ENCODE results near the gene STIP1. TPM values are rescaled to one million over a fixed set of nuclear protein-coding genes. Genes with fewer than 3 reads are reported as not detected.

Gene STIP1
- total RNA-seq, 1 experiment from 2014 or later = 338 TPM

- Histone ChIP-seq H3K14ac (ENCODE audit: insufficient read depth, low read length) (peak overlapping the region; percentile 61; the same call in 1 of the 2 replicates), H3K79me1 (ENCODE audit: insufficient read depth, low read depth, low read length, poor library complexity, severe bottlenecking) (no peaks in the 10 kb centered on the region), H2BK12ac (ENCODE audit: insufficient read length, low read depth, low read length) (no peak overlapping the region), H3K79me2 (ENCODE audit: insufficient read depth, low read length) (no peaks in the 10 kb centered on the region), H2BK20ac (ENCODE audit: low read depth, low read length, poor library complexity, severe bottlenecking) (no peak overlapping the region), H4K5ac (ENCODE audit: insufficient read length, low read depth, low read length) (no peak overlapping the region), H3K9ac (ENCODE audit: extremely low read depth, insufficient read length, low read length) (no peak overlapping the region), H3K4me1 (ENCODE audit: insufficient read depth, low read length) (no peaks in the 10 kb centered on the region), H2AFZ (ENCODE audit: low read length) (no peak overlapping the region), H3K4ac (ENCODE audit: low read depth, low read length) (no peak overlapping the region), H3T11ph (ENCODE audit: low read length) (no peak overlapping the region), H2AK5ac (ENCODE audit: insufficient read length, low read length) (no peak overlapping the region), H3K56ac (ENCODE audit: insufficient read length, low read depth, low read length) (no peak overlapping the region), H4K20me1 (ENCODE audit: control insufficient read depth, insufficient read depth, insufficient read length) (no peaks in the 10 kb centered on the region), H3K9me3 (ENCODE audit: control insufficient read depth, low read depth, low read length) (no peaks in the 10 kb centered on the region), H2BK15ac (ENCODE audit: low read depth, low read length) (no peak overlapping the region), H2BK120ac (ENCODE audit: low read depth, low read length, poor library complexity, severe bottlenecking) (no peak overlapping the region), H3K23ac (ENCODE audit: insufficient read length, low read depth, low read length) (no peak overlapping the region), H4K8ac (replicated peaks; ENCODE audit: insufficient read length, low read depth, low read length) (no peak overlapping the region), H3K27ac (ENCODE audit: insufficient read length, low read depth, low read length) (no peak overlapping the region), H3K4me2 (ENCODE audit: insufficient read depth, insufficient read length, low read length) (peak overlapping the region; percentile 5), H3K27me3 (ENCODE audit: insufficient read depth, low read length) (peaks cover 1% of the 10 kb centered on the region; the same call in 1 of the 2 replicates), H2BK5ac (ENCODE audit: insufficient read length, low read length) (no peak overlapping the region), H4K91ac (ENCODE audit: insufficient read length, low read depth, low read length) (no peak overlapping the region), H3K23me2 (ENCODE audit: insufficient read length, low read depth, low read length, poor library complexity, severe bottlenecking) (peaks cover 5% of the 10 kb centered on the region), H3K18ac (ENCODE audit: insufficient read length, low read depth, low read length) (no peak overlapping the region)
- Mint-ChIP-seq H3K4me3 (peak overlapping the region; percentile 61 to 75; a peak in 3 of 5 replicates), H3K27ac (no peak overlapping the region), H3K4me1 (peaks cover 10 to 19% of the 10 kb centered on the region in 2 experiments), H3K36me3 (ENCODE audit: insufficient read depth in 1 of 3, low read depth in 3 of 3) (peaks cover 0 to 10% (median 5%) of the 10 kb centered on the region in 3 experiments; a peak in 3 of 7 replicates), H3K27me3 (ENCODE audit: low read depth) (peaks cover 18% of the 10 kb centered on the region), H3K9me3 (peaks cover 0 to 3% of the 10 kb centered on the region in 2 experiments; a peak in 2 of 5 replicates)
- no peak for DNase-seq
- no CpG with 5 or more reads among the region's 32 CpGs for WGBS (ENCODE audit: extremely low coverage, insufficient read length, low lambda C conversion rate)
- no peak for TF ChIP-seq CTCF (conservative IDR thresholded peaks at IDR 0.05)
Measured at GRCh38 chr11:64165481-64165841, 20.5 kb upstream of the STIP1 start.

Measured in H9 (cell line).